Colon (tissue), 2 donors: ENCODE results near the gene GFOD1.

Source experiments
- FAIRE-seq: peaks from 2 replicates; lab custom pipeline; 2012; peaks lifted over from hg19 to GRCh38; lab: Jason Lieb, UNC
- donor health status: control.
- donor health status: control.

Gene GFOD1, protein sequence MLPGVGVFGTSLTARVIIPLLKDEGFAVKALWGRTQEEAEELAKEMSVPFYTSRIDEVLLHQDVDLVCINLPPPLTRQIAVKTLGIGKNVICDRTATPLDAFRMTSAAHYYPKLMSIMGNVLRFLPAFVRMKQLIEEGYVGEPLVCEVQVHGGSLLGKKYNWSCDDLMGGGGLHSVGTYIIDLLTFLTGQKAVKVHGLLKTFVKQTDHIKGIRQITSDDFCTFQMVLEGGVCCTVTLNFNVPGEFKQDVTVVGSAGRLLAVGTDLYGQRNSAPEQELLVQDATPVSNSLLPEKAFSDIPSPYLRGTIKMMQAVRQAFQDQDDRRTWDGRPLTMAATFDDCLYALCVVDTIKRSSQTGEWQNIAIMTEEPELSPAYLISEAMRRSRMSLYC

DNA sequence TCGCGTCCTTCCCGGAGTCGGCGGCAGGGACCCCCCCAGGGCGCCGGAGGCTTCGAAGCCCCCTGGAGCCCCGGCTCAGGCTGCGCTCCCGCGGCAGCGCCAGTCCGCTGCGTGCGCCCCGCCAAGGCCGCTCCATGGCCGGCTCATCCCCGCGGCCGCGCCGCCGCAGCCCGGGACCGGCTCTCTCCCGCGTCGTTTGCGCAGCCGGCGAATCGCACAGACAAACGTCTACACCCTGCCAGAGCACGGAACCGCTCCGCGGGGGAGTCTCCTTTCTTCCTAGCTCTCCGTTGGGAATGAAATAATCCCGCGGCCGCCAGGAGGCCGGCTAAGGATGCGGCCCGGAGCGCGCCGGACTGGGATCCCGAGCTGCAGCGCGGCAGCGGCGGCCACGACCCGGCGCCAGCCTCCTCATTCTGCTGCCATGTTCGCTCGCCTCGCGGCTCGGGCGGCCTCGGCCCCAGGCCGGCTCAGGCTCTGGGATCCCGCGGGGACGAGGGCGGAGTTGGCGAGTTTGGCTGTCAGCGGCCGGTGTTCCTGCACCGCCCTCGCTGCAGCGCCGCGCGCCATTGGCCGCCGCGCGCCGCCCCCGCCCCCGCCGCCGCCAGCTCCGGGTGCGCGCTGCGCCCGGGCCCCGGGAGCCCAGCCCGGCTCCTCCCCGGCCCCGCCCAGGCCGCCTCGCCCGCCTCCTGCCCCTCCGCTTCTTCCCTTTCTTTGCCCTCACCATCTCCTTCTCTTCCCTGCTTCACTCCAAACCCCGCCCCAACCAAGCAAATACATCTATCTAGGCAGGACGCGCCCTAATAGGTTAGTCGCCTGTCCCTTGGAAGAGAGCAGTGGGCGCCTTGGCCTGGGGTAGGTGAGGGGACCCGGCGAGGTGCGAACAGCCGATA lies at the start of gene GFOD1:
TSS of gene GFOD1 (minus strand) at position 479 of the 893 bp plus-strand sequence. CDS start 710 bp downstream, outside the sequence.
- FAIRE-seq = no peak

DNA sequence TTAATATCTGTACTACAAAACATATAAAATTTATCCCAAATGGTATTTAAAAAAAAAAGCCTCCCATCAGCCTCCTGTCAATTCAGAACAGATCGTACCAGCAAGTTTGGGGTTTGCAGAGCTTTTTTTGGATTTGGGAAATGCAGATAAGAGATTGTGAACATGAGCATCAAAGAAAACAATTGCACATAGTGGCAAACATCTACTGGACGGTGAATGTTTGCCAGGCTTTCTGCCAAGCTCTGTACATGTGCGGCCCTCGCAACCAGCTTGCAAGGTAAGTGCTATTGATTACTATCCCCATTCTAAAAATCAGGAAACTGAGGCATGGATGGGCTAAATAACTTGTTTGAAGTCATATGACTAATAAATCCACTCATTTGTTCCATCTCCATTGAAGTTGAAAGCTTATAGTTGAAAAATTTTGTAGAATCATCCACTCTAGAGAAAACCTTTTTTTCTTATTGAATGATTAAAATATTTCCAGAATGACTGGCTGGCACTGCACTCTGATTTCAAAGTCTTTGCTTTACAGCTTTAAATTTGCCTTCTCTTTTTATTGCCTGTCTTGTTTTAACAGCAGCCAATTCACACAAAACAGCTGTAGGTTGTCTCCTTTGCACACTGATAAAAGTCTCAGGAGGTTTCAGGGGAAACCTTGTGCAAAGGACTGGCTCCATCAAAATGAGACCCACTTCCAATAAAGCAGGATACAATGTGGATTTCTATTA lies 49.6 kb upstream of the GFOD1 start:
- FAIRE-seq = no peak

DNA sequence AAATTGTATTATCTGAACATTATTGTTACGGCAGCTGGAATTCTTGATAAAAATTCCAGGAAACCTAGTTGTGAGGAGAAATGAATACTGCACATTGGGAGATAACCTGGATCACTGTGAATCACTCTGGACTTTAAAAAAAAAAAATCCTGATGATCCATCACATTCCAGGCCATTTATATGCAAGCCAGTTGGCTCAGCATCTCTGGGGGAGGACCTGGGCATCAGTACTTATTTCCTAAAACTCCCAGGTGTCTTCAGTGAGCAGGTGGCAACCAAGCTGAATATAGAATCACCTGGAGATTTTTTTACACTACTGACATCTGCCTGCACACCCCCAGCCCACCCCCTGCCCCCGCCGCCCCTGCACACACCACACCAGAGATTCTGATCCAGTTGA lies 47.9 kb upstream of the GFOD1 start:
- no peak for FAIRE-seq

DNA sequence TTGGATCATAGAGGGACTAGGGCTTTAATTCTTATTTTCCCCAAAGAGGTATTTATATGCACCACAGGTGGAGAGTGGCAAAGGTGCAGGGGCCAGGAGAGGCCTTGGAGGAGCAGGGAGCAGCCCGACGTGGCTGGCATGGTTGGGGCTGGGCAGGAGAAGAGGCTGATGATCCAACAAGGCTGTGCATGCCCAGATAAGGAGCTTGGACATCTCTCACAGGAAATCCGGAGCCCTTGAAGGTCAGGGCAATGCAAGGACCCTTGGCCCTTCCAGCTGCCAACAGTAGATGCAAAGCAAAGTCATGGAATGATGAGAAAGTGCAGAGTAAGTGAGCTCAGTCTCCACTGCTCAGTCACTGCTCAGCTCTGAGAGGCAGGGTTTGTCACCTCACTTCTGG lies 47.1 kb upstream of the GFOD1 start:
- FAIRE-seq = no peak

DNA sequence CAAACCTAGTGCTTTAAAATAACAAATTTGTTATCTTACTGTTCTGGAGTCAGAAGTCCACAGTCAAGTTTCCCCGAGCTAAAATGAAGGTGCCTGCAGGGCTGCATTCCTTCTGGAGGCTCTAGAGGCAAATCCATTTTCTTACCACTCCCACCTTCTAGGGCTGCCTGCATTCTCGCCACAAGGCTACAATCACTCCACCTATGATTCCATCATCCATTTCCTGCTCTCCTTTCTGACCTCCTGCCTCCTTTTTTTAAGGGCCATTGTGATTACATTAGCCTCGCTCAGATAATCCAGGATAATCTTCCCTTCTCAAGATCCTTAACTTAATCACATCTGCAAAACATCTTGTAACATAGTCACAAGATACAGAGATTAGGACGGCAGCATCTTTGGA lies 44.6 kb upstream of the GFOD1 start:
- FAIRE-seq = no peak

DNA sequence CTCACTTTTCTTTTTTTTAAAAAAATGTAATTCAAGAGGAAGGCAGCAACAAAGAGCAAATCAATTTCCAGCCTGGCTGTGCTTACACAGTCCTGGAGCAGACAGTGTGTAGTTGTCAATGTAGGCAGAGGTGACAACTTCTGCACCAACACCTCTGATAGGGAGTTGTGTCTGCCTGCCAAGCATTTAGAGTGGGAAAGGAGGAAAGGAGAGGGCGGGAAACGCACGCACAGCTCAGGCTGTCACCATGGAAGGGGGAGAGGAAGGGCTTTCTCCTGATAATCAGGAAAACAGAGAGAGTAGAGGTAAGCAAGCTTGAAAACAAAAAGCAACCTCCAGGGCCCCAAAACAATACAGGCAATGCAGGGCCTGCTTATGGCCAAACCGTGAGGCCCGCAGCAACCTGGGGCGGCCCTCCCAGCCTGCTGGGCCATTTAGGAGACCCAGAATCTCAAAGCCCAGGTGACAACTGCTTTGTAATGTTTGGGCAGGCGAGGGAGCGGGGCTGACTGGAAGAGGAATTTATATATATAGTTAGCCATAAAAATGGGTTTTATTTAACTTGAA lies 41.5 kb upstream of the GFOD1 start:
- FAIRE-seq = no peak

DNA sequence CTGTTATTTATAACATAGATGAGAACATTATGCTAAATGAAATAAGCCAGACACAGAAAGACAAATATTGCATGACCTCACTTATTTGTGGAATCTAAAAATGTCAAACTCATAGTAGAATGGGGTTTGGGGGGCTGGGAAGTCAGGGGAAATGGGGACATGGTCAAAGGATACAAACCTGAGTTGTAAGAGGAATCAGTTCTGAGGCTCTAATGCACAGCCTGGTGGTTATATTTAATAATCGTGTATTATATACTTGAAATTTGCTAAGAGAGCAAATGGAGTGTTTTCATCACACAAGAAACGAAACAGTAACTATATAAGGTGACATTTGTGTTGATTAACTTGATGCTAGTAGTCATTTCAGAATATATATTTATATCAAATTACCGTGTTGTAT lies 40.8 kb upstream of the GFOD1 start:
- FAIRE-seq = no peak

DNA sequence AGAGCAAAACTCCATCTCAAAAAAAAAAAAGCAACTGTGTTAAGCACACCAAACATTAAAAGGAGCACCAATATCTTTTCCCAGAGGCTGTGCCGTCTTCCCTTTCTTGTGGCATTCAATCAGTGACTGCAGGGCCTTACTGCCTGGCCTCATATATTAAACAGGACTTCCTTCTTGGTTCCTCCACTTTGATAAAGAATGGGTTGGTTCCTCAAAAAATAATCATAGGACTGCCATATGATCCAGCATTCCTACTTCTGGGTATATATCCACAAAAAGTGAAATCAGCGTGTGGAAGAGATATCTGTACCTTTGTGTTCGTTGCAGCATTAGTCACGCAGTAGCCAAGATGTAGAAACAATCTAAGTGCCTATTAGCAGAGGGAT lies 40.3 kb upstream of the GFOD1 start:
- no peak for FAIRE-seq

DNA sequence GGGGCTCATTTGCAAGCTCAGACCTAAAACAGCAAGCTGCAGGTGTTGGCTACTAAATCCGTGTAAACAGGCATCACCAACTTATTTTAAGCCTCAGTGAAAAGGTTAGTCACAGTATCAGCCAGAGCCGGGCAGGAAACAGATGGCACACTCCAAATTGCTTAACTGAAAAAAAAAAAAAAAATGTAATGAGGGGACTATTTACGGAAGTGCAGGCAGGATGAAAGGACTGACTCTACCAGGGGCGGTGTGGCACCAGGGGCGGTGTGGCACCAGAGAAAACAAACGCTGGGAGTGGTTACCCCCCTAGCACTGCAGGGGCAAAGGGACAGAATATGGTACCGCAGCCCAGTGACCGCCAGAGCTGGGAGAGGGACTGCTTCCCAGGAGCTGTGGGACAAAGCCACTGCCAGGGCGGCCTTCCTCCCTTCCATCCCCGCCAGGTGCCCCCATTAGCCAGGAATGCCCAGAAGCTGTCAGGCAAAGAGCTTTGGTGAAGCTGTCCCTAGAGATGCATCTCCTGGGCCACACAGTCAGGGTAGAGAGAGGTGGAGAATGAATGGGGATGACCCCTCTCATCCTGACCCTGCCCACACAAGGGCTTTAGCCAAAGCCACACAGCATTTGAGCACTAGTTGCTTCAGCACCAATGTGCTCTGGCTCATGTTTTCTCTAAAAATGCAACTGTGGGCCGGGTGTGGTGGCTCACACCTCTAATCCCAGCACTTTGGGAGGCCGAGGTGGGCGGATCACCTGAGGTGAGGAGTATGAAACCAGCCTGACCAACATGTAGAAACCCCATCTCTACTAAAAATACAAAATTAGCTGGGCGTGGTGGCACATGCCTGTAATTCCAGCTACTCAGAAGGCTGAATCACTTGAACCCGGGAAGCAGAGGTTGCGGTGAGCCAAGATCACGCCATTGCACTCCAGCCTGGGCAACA lies 39.6 kb upstream of the GFOD1 start:
- FAIRE-seq = no peak

DNA sequence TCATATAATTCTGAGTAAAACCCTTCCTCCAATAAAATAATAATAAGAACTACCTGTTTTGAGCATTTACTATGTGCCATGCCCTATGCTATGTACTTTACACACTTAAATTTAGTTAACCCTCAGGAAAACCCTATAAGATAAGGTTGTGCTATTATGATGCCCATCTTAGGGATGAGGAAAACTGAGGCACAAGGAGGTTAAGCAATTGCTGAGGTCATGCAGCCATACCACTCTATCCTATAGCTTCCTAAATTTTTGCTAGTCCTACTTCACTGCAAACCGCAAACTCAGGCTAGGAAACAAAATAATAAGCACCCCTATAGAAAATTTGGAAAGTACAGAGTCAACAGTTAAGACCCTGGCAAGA lies 38.9 kb upstream of the GFOD1 start:
- no peak for FAIRE-seq

DNA sequence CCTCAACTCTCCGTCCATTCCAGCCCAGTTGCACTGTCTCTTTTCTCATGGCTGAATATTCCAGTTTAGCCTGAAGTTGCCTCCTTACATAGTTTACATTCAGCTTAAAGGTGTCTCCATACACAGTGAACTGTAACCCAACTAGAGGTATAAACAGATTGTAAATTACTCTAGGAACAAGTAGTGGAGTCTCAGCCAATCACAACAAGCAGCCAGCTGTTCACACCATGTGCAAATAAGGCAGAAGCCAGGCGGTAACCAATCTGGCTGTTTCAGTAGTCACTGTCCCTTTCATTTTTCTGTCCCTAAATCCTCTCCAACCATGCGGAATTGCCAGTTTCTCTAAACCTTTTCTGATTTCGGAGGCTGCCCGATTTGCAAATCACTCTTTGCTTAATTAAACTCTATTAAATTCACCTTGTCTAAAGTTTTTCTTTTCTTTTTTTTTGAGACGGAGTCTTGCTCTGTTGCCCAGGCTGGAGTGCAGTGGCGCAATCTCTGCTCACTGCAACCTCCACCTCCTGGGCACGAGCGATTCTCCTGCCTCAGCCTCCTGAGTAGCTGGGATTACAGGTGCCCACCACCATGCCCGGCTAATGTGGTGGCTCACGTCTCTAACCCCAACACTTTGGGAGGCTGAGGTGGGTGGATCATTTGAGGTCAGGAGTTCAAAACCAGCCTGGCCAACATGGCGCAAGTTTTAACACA lies 37.6 kb upstream of the GFOD1 start:
- no peak for FAIRE-seq

DNA sequence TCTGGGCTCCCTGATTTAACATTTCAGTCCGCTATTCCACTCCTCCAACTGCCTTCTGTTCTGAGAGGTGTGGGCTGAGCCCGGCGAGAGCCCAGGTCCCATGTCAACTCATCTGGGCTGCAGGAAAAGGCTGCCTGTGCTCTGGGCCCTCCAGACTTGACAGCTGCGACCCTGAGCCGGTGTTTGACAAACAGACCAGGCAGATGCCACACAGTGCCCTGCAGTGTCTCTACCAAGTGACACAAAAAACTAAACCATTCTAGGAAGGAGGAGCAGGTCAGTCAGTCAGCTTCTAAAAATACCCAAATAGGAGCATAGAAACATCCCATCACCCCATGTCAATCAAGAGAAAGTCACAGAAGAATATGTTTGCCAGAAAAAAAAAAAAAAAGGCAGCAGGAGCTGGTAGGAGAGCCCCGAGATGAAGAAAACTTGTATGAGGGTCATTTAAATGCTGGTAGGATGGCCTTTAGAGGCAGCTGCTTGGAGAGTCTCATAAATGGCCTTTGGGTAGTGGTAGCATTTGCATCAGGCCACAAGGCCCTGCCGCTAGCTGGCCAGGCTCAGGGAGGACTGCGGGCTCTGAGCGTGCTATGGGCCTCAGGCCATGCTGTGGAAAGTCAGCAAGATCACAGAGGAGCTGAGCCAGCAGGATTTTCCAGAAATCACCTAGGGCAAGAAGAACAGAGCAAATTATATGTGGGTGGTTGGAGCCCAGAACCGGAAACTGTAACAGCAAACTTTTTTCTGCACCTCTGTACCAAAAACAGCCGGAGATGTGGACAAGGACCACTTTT lies 36.6 kb upstream of the GFOD1 start:
- FAIRE-seq = no peak

DNA sequence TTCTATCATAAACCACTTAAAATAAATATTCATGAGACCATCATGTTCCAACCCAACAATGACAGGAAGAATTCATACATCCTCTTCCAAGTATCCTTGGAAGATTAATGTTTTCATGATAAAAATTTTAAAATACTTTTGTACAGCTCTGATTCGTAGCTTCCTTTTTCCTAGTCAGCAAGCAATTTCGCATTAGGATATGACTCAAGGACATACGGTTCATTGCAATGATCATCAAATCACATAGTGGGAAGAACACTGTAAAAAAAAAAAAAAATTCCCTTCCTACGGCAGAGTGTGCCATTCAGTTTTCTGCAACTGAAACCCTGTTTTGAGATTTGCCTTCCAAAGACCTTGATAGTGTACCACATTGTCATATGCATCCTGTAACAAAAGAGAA lies 35.3 kb upstream of the GFOD1 start:
- FAIRE-seq = no peak

DNA sequence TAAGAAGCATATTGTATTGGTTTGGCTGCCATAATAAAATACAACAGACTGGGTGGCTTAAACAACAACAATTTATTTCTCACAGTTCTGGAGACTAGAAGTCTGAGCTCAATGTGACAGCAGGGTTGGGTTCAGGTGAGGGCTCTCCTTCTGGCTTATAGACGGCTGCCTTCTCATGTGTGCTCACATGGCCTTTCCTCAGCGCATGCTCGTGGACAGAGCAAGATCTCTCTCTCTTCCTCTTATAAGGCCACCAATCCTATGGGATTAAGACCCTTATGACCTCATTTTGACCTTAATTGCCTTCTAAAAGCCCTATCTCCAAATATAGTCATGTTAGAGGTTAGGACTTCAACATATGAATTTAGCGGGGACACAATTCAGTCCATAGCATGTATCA lies 32.4 kb upstream of the GFOD1 start:
- FAIRE-seq = no peak

DNA sequence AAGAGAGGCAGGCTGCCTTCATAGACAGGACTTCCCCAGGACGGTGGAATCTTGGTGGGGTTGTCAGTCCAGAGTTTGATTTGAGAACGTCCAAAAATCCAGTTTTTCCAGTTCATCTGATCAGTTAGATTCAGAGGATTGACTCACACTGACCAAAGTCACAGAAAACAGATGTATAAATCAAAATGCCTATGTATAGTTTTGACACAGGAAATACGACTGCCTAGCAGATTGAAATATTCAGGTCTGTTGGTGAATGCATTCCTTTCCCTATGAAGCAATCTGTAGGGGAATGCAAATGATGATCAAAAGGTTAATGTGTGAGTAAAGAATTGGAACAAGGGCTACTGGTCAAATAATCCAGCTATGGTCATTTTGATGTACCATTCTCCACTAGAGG lies 29.7 kb upstream of the GFOD1 start:
- FAIRE-seq = no peak

DNA sequence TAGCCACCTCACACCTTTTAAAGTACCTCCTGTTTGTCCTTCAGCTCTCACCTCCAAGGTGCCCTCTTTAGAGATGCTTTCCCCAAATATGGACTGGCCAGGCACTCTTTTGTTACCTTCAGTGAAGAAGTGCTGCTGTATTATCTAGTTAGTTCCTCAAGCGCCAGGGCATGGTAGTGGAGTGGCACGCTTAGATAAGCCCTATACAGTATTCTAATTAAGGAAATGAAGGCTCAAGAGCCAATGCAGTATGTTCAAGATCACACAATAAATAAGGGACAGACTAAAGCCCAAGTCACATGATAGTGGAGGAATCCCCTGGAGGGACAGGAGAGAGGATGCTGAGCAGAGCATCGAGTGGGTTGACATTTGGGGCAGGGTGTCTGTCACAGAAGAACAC lies 28.5 kb upstream of the GFOD1 start:
- FAIRE-seq = no peak

DNA sequence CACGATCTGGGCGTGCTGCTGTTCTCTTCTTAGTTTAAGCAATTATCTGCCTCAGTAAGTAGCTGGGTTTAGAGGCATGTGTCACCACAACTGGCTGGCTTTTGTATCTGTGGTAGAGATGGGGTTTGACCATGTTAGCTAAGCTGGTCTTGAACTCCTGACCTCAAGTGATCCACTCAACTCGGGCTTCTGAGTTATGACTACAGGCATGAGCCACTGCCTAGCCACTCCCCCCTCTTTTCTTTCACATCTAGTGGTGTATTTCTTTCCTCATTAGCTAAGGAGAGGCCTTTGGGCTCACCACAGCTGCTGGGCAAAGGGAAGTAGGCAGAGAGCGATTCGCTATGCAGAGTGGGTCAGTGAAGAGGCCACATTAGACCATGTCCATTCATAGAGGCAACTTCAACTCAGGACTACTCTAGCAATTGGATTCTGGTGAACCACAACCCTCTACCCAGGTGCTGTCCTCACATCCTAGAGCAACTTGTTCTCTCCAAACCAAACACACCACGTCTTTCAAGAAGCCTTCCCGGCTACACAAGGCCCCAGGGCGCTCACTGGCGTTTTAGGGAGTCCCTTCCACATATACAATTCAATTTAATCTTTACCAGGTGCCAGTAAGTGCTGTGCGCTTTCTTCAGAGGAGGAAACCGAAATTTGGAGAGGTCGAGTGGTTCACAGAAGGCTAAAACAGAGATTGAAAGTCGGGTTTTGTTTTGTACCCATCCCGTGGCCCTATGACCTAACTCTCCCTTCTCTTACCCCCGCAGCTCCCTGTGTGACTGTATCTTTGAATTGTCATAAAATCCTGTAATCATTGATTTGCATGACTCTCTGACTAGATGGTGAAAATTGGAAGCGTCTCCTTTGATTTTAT lies 26.5 kb upstream of the GFOD1 start:
- no peak for FAIRE-seq

DNA sequence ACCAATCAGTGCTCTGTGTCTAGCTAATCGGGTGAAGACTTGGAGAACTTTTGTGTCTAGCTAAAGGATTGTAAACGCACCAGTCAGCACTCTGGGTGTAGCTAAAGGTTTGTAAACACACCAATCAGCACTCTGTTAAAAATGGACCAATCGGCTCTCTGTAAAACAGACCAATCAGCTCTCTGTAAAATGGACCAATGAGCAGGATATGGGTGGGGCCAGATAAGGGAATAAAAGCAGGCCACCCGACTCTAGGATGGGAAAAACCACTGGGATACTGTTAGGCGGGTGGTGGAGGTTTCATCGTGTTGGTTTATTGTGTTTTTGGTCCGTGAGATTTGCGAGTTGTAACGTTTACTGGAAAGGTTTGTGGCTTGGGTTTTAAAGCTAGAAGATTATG lies 25.5 kb upstream of the GFOD1 start:
- FAIRE-seq = no peak
